CD14-positive monocyte (primary cell): Measurements from ENCODE around the gene SINHCAF. TPM values are rescaled to one million over a fixed set of nuclear protein-coding genes. Genes with fewer than 3 reads are reported as not detected.
"Not testable (repeated sequence)": the region's sequence is repeated elsewhere in the genome, so short reads cannot be mapped to it uniquely, and the experiment has no call there.

Source experiments
- DNase-seq, 3 donors: peaks; one replicate each; pipeline ENCODE4 v3.0.0-alpha.2; 2011 to 2022
- H2AFZ ChIP-seq: 2 replicates; pipeline ENCODE4 v1.6.0; 2012; ENCODE audit warnings: mild to moderate bottlenecking, low read depth, low read length, inconsistent platforms; ENCODE audit not compliant: insufficient read depth, poor library complexity, severe bottlenecking
- H3K27ac ChIP-seq, 2 donors: 1 replicate in 1 of 2; 2 replicates in 1 of 2; pipeline ENCODE4 v1.5.1; 2012 to 2013; ENCODE audit warnings: low read length in 2 of 2, control low read depth in 1 of 2, inconsistent platforms in 1 of 2, low read depth in 1 of 2, mild to moderate bottlenecking in 1 of 2
- H3K27me3 ChIP-seq, 2 donors: one replicate each; pipeline versions ENCODE4 v1.6.0 to v1.6.1; 2011 to 2013; ENCODE audit warnings: low read length in 2 of 2; ENCODE audit not compliant: control insufficient read depth in 2 of 2, insufficient read depth in 2 of 2
- H3K36me3 ChIP-seq, 2 donors: replicated peaks in 1 of 2; 1 replicate in 1 of 2; 2 replicates in 1 of 2; pipeline versions ENCODE4 v1.5.1 to v1.6.1; 2012 to 2013; ENCODE audit warnings: low read length in 2 of 2, control low read depth in 1 of 2, inconsistent platforms in 1 of 2, mild to moderate bottlenecking in 1 of 2; ENCODE audit not compliant: insufficient read depth in 2 of 2, control insufficient read depth in 1 of 2
- H3K4me1 ChIP-seq, 2 donors: 1 replicate in 1 of 2; 2 replicates in 1 of 2; pipeline versions ENCODE4 v1.5.1 to v1.6.1; 2012 to 2013; ENCODE audit warnings: low read length in 2 of 2, control low read depth in 1 of 2, inconsistent platforms in 1 of 2, mild to moderate bottlenecking in 1 of 2, moderate library complexity in 1 of 2; ENCODE audit not compliant: insufficient read depth in 2 of 2, control insufficient read depth in 1 of 2
- H3K4me2 ChIP-seq: replicated peaks from 2 replicates; pipeline ENCODE3; 2012; ENCODE audit warnings: low read length, moderate library complexity, mild to moderate bottlenecking; ENCODE audit not compliant: poor library complexity, severe bottlenecking; ENCODE audit errors: extremely low read depth
- H3K4me3 ChIP-seq, 3 experiments: fragments of 200-600 bp in 1 of 3; sonication (generic) in 1 of 3; replicated peaks in 1 of 3; 1 replicate in 2 of 3; 2 replicates in 1 of 3; pipeline ENCODE4 v1.5.1; 2011 to 2013; ENCODE audit warnings: low read length in 3 of 3, mild to moderate bottlenecking in 3 of 3, control low read depth in 2 of 3, low read depth in 2 of 3, inconsistent platforms in 1 of 3, moderate library complexity in 1 of 3
- H3K79me2 ChIP-seq: 2 replicates; pipeline ENCODE4 v1.6.0; 2012; ENCODE audit warnings: mild to moderate bottlenecking, control low read depth, inconsistent platforms, low read length, moderate library complexity; ENCODE audit not compliant: insufficient read depth
- H3K9ac ChIP-seq: 2 replicates; pipeline ENCODE4 v1.6.0; 2017; ENCODE audit warnings: low read length, mild to moderate bottlenecking; ENCODE audit not compliant: insufficient read depth, poor library complexity, severe bottlenecking
- H3K9me3 ChIP-seq, 2 donors: replicated peaks in 1 of 2; 1 replicate in 1 of 2; 2 replicates in 1 of 2; pipeline versions ENCODE4 v1.5.1 to v1.6.1; 2012 to 2013; ENCODE audit warnings: low read length in 2 of 2, control low read depth in 1 of 2; ENCODE audit not compliant: control insufficient read depth in 1 of 2, insufficient read depth in 1 of 2
- H4K20me1 ChIP-seq: 2 replicates; pipeline ENCODE4 v1.6.0; 2012; ENCODE audit warnings: mild to moderate bottlenecking, low read length, control low read depth, moderate library complexity; ENCODE audit not compliant: insufficient read depth
- H3K27ac Mint-ChIP-seq, 7 donors: one replicate each; pipeline ENCODE4 v1.8.0; 2020; ENCODE audit warnings: mild to moderate bottlenecking in 7 of 7, mixed read lengths in 7 of 7, moderate library complexity in 6 of 7, inconsistent platforms in 2 of 7
- H3K27me3 Mint-ChIP-seq, 3 donors: one replicate each; pipeline ENCODE4 v1.8.0; 2021 to 2022; ENCODE audit warnings: low read depth in 3 of 3, mild to moderate bottlenecking in 3 of 3, mixed read lengths in 3 of 3, moderate library complexity in 3 of 3, inconsistent platforms in 1 of 3
- H3K36me3 Mint-ChIP-seq, 2 donors: one replicate each; pipeline ENCODE4 v1.8.0; 2020; ENCODE audit warnings: mixed read lengths in 2 of 2, inconsistent platforms in 1 of 2, mild to moderate bottlenecking in 1 of 2
- H3K4me1 Mint-ChIP-seq: one replicate; pipeline ENCODE4 v1.8.0; 2020; ENCODE audit warnings: mild to moderate bottlenecking, mixed read lengths
- H3K4me3 Mint-ChIP-seq, 2 donors: one replicate each; pipeline ENCODE4 v1.8.0; 2020; ENCODE audit warnings: mild to moderate bottlenecking in 2 of 2, mixed read lengths in 2 of 2, moderate library complexity in 1 of 2
- H3K9me3 Mint-ChIP-seq, 7 donors: one replicate each; pipeline ENCODE4 v1.8.0; 2020 to 2022; ENCODE audit warnings: mixed read lengths in 7 of 7, mild to moderate bottlenecking in 6 of 7, moderate library complexity in 6 of 7, inconsistent platforms in 2 of 7
- CTCF ChIP-seq: fragments of 200-600 bp; IDR thresholded peaks from one replicate; pipeline ENCODE4 v1.8.0; 2022; ENCODE audit warnings: antibody characterized with exemption, mild to moderate bottlenecking
- WGBS: methylation state at CpG from one replicate; pipeline ENCODE4 v1.1.5; 2013; ENCODE audit warnings: missing lambda C conversion rate; ENCODE audit not compliant: insufficient coverage; 5-methylcytosine and 5-hydroxymethylcytosine counted together
- intact Hi-C, 2 donors: fragments of 100-400 bp; cut with micrococcal nuclease; formaldehyde crosslinking; loops; one replicate each; pipeline versions ENCODE4 v1.15.0 to v1.15.1; 2023
- polyA plus RNA-seq, 3 donors: library from polyadenylated mRNA; depleted of rRNA in 1 of 3; unstranded in 2 of 3; stranded (reverse) in 1 of 3; fragments of 300-500 nt in 2 of 3; fragments of >200 nt in 1 of 3; fragmentation: Illumina TruSeq in 2 of 3; gene quantifications; 1 replicate in 2 of 3; 2 replicates in 1 of 3; pipeline ENCODE4 v1.2.3, GENCODE V29; 2012 to 2021

Gene SINHCAF
- polyA plus RNA-seq, 3 donors: 14.2 to 20.2 (median 20.1) TPM

- H3K9me3 Mint-ChIP-seq, H3K36me3 Mint-ChIP-seq, H3K9me3 ChIP-seq, H3K79me2 ChIP-seq, H4K20me1 ChIP-seq, H3K27ac ChIP-seq, H3K27me3 ChIP-seq, H3K4me2 ChIP-seq, DNase-seq, H3K36me3 ChIP-seq, intact Hi-C loops, H3K27me3 Mint-ChIP-seq: not testable (repeated sequence)
- H3K4me1 Mint-ChIP-seq: peaks cover 18% of the 10 kb centered on the region
- TF ChIP-seq CTCF: peak; percentile 46
- Histone ChIP-seq H3K4me1 (peaks cover 11% of the 10 kb centered on the region in 2 donors), H3K4me3 (peak overlapping the region; percentile 16 to 56 (median 31)), H3K9ac (peak overlapping the region; percentile 15), H2AFZ (peak overlapping the region; percentile 56)
- peak overlapping the region; percentile 71 to 93 for H3K4me3 Mint-ChIP-seq
- 75% methylated on average over 28 of the region's 34 CpGs for WGBS
- peak overlapping the region in 1 of 7 donors; percentile 46 for H3K27ac Mint-ChIP-seq
Measured at GRCh38 chr12:31251707-31252611, 74.0 kb downstream of the SINHCAF start.

DNA sequence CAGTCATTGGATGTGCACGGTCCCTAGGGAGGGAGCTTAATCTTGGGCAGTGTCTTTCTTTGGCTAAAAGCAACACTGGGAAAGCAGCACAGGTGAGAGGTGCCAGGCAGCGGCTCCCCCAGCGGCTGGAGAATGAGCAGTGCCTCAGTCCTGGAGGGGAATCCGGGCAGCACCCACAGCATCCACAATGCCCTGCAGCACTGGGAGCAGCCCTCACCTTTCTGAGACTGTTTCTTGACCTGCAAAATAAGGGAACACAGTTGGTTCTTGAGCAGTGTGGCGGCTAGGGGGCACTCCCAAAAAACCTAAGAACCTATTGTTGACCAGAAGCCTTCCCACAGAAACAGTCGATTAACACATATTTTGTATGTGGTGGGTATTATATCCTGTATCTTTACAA lies 75.8 kb downstream of the SINHCAF start:
- Mint-ChIP-seq H3K36me3 (no peaks in the 10 kb centered on the region), H3K9me3 (peaks cover 0 to 3% (median 0%) of the 10 kb centered on the region in 7 donors), H3K27ac (no peak overlapping the region), H3K4me3 (no peak overlapping the region), H3K4me1 (peaks cover 18% of the 10 kb centered on the region), H3K27me3 (peaks cover 0 to 1% (median 0%) of the 10 kb centered on the region in 3 donors)
- Histone ChIP-seq H3K9ac (no peak overlapping the region), H3K27me3 (no peaks in the 10 kb centered on the region), H3K36me3 (no peaks in the 10 kb centered on the region), H2AFZ (no peak overlapping the region), H4K20me1 (no peaks in the 10 kb centered on the region), H3K27ac (no peak overlapping the region), H3K4me1 (peaks cover 11% of the 10 kb centered on the region in 2 donors), H3K4me2 (no peak overlapping the region), H3K79me2 (no peaks in the 10 kb centered on the region), H3K9me3 (no peaks in the 10 kb centered on the region), H3K4me3 (no peak overlapping the region)
- no peak for DNase-seq
- no peak for TF ChIP-seq CTCF
- 76% methylated on average over 4 of the region's 6 CpGs for WGBS
- intact Hi-C loops: no loop called here
